ENCODE results near the gene PSMB7. TPM values are rescaled to one million over a fixed set of nuclear protein-coding genes. Genes with fewer than 3 reads are reported as not detected.

Gene PSMB7
- total RNA-seq, 1 donor from 2014 or later: 108 TPM

DNA sequence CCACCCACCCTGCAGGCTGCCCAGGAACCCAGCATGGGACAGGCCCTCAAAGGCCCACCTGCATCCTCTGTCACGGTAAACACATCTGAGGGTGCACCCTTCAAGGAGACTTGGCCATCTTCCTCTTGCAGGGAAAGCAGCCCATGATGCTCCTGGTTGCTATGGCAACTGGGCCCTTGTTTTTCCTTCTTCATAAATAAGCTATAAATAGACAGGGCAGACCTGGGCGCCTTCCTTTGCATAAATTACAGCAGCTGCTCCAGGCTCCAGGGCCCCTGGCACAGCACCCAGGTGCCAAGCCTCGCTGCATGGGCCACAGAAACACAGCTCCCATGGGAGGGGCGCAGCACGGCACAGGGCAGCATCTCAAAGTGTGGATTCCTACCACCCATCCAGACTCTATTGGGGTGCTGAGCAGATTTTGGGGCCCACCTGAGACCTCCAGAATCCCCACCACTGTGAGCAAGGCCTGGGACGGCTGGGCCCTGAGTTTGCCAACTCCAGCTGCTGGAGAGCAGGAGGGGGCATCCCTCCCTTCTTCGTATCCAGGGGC is 5.8 kb upstream of the PSMB7 start:
- no peak overlapping the region for H3K27ac Mint-ChIP-seq (ENCODE audit: unreplicated experiment)
- DNase-seq (ENCODE audit: low spot score): no peak
- H3K36me3 Mint-ChIP-seq (ENCODE audit: low read depth): no peaks in the 10 kb centered on the region
- H3K4me3 Mint-ChIP-seq (ENCODE audit: unreplicated experiment): no peak overlapping the region
- peaks cover 2% of the 10 kb centered on the region for H3K4me1 Mint-ChIP-seq (ENCODE audit: low read depth)
- H3K9me3 Mint-ChIP-seq (ENCODE audit: low read depth): no peaks in the 10 kb centered on the region
- TF ChIP-seq, protein P1, sequence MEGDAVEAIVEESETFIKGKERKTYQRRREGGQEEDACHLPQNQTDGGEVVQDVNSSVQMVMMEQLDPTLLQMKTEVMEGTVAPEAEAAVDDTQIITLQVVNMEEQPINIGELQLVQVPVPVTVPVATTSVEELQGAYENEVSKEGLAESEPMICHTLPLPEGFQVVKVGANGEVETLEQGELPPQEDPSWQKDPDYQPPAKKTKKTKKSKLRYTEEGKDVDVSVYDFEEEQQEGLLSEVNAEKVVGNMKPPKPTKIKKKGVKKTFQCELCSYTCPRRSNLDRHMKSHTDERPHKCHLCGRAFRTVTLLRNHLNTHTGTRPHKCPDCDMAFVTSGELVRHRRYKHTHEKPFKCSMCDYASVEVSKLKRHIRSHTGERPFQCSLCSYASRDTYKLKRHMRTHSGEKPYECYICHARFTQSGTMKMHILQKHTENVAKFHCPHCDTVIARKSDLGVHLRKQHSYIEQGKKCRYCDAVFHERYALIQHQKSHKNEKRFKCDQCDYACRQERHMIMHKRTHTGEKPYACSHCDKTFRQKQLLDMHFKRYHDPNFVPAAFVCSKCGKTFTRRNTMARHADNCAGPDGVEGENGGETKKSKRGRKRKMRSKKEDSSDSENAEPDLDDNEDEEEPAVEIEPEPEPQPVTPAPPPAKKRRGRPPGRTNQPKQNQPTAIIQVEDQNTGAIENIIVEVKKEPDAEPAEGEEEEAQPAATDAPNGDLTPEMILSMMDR (IDR thresholded peaks at IDR 0.05): no peak
- peaks cover 19% of the 10 kb centered on the region for H3K27me3 Mint-ChIP-seq (ENCODE audit: low read depth)

DNA sequence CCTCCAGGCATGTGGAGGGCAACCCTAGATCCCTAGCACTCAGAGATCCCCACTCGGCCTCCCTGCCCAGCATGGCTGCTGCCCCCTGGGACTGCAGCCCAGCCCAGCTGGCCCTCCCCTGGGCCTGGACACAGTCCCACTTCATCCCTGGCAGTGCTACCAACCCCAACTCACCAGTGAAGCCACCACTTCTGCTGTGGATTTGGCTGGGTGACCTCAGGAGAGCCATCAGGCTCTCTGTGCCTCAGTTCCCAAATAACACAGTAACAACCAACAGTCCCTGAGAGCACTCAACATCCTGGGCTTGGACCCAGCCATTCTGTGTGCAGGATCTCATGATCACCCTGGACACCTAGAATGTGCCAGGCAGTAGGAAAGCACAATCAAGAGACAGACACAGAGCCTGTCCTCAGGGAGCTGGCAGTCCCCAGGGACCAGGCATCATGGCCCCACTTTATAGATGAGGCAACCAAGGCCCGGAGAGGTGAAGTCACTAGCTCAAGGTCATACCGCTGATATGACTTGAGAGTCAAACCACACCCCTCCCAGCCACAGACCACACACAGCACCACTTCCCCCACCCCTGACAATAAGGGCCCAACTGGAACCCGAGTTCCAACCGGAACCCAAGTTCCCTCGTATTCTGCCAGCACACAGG is 4.7 kb upstream of the PSMB7 start:
- Mint-ChIP-seq H3K36me3 (ENCODE audit: low read depth) (peaks cover 1% of the 10 kb centered on the region), H3K27ac (ENCODE audit: unreplicated experiment) (no peak overlapping the region), H3K4me3 (ENCODE audit: unreplicated experiment) (no peak overlapping the region), H3K4me1 (ENCODE audit: low read depth) (peaks cover 6% of the 10 kb centered on the region), H3K27me3 (ENCODE audit: low read depth) (peaks cover 19% of the 10 kb centered on the region), H3K9me3 (ENCODE audit: low read depth) (peaks cover 3% of the 10 kb centered on the region)
- DNase-seq (ENCODE audit: low spot score): no peak
- TF ChIP-seq, protein P1 (IDR thresholded peaks at IDR 0.05): peak; percentile 67

DNA sequence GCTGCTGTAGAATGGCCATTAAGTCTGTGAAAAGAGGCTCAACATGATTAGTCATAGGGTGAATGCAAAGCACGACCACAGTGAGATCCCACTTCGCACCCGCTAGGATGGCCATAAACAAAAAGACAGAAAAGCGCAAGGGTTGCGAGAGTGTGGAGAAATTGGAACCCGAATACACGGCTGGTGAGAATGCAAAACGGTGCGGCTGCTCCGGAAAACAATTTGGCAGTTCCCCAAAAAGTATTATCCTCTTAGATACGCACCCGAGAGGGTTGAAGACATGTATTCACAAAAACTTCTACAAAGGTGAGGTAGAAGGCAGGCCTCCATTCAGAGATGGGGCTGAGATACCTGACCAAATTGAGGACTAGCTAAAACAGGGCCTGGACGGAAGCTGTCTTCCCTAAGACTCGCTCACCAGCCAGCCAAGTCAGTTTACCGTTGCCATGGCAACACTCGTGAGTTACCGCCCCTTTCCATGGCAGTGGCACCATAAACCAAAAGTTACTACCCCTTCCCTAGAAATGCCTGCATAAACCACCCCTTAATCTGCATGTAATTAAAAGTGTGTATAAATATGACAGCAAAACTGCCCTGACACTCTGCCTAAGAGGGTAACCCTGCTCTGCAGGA is 726 bp upstream of the PSMB7 start:
- Mint-ChIP-seq H3K36me3 (ENCODE audit: low read depth) (peaks cover 20% of the 10 kb centered on the region), H3K27ac (ENCODE audit: unreplicated experiment) (no peak overlapping the region), H3K27me3 (ENCODE audit: low read depth) (no peaks in the 10 kb centered on the region), H3K4me3 (ENCODE audit: unreplicated experiment) (peak overlapping the region; percentile 88), H3K4me1 (ENCODE audit: low read depth) (peaks cover 32% of the 10 kb centered on the region), H3K9me3 (ENCODE audit: low read depth) (peaks cover 3% of the 10 kb centered on the region)
- TF ChIP-seq, protein P1 (IDR thresholded peaks at IDR 0.05): no peak
- DNase-seq (ENCODE audit: low spot score): no peak

DNA sequence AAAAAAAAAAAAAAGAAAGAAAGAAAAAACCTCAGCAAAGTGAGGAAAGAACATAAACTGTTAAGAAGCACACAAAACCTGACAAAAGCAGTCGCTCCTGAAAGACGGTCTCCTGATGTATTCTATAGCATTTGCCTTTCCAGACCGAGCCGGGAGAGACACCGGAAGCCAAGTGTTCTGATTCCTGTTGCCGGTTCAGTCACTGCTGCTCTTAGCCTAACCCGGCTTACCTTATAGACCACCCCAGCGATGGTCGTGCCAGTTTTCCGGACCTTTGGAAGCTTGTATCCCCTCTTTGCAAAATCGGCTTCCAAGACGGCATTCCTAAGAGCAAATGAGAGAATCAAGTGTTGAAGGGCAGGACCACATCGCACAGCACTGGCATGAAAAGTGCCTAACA is 630 bp downstream of the PSMB7 start:
- no peaks in the 10 kb centered on the region for H3K27me3 Mint-ChIP-seq (ENCODE audit: low read depth)
- peaks cover 23% of the 10 kb centered on the region for H3K36me3 Mint-ChIP-seq (ENCODE audit: low read depth)
- peak overlapping the region; percentile 88 for H3K4me3 Mint-ChIP-seq (ENCODE audit: unreplicated experiment)
- H3K27ac Mint-ChIP-seq (ENCODE audit: unreplicated experiment): peak overlapping the region; percentile 92
- TF ChIP-seq, protein P1 (IDR thresholded peaks at IDR 0.05): no peak
- DNase-seq (ENCODE audit: low spot score): no peak
- peaks cover 36% of the 10 kb centered on the region for H3K4me1 Mint-ChIP-seq (ENCODE audit: low read depth)
- peaks cover 3% of the 10 kb centered on the region for H3K9me3 Mint-ChIP-seq (ENCODE audit: low read depth)

DNA sequence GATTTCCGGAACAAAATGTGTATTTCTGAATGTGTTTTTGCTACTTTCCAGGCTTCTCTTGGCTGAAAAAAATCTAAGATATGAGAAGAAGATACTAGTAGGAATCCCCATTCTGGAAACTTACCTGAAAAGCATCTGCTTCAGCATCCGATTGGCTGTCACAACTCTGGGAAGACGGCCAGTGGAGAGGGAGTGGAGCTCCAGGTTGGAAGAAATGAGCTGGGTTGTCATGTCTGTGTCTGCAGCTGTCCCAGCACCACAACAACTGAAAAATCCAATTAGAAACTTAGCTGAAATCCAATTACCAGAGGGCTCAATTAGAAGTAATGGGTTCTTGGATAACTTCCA is 3.0 kb downstream of the PSMB7 start:
- TF ChIP-seq, protein P1 (IDR thresholded peaks at IDR 0.05): no peak
- no peak for DNase-seq (ENCODE audit: low spot score)
- Mint-ChIP-seq H3K4me1 (ENCODE audit: low read depth) (peaks cover 36% of the 10 kb centered on the region), H3K4me3 (ENCODE audit: unreplicated experiment) (no peak overlapping the region), H3K9me3 (ENCODE audit: low read depth) (peaks cover 3% of the 10 kb centered on the region), H3K27ac (ENCODE audit: unreplicated experiment) (peak overlapping the region; percentile 72), H3K27me3 (ENCODE audit: low read depth) (no peaks in the 10 kb centered on the region), H3K36me3 (ENCODE audit: low read depth) (peaks cover 34% of the 10 kb centered on the region)
